GM18498 (cell line): ENCODE results near the gene OTOP1.
"Not testable (repeated sequence)": the region's sequence is repeated elsewhere in the genome, so short reads cannot be mapped to it uniquely, and the experiment has no call there.

Source experiments
- ATAC-seq: cut with Tn5 transposase; IDR thresholded peaks from one replicate; pipeline ENCODE4 v1.9.1; 2021; ENCODE audit warnings: mild to moderate bottlenecking, moderate library complexity; ENCODE audit not compliant: unreplicated experiment

OTOP1 gene

GRCh38 chr4:4226606-4227438, at the start of gene OTOP1:
Gene OTOP1 (minus strand): TSS chr4:4226929. CDS start chr4:4226864, 65 bp downstream.
- no peak for ATAC-seq

GRCh38 chr4:4274226-4274625, 47.5 kb upstream of the OTOP1 start:
- no peak for ATAC-seq

- no peak for ATAC-seq
These were observed 45.2 kb upstream of the OTOP1 start for GRCh38 chr4:4271912-4272311.

DNA sequence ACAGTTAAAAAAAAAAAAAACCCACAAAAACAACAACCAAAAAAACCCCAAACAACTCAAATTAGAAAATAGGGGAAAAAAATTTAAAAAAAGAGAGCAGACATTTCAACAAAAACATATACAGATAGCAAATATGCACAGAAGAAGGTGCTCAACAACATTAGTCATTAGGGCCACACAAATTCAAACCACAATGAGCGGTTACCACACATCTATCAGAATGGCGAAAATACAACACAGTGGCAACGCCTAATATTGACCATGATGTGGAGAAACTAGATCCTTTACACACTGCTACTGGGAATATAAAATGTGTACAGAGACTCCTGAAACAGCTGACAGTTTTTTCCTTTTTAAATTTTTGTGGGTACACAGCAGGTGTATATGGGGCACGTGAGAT, 43.8 kb upstream of the OTOP1 start:
- ATAC-seq: no peak

DNA sequence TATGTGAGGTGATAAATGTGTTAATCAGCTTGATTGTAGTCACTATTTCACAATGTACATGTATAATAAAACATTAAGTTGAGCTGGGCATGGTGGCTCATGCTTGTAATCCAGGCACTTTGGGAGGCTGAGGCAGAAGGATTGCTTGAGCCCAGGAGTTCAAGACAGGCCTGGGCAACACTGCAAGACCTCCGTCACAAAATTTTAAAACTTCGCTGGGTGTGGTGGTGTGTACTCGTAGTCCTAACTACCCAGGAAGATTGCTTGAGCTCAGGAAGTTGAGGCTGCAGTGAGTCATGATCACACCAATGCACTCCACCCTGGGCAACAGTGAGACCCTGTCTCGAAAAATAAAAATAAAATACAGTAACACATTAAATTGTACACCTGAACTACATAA, 43.1 kb upstream of the OTOP1 start:
- no peak for ATAC-seq

DNA sequence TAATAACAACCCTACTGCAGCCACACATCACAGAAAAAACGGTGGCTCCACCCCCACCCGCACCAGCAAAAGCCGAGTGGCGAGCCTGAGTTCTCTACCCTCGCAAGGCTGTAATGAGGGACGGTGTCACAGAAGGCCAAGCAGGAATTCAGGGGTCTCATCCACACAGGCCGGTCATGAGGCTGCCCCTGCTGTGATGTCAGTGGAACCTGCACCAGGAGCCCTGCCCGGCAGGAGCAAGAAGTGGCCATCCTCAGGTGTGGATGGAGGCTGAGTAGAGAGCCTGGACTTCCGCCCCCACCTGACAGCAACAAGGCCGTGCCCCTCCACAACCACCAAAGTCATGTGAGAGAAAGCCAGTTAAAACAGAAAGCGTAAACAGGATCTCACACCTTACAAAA, 42.6 kb upstream of the OTOP1 start:
- no peak for ATAC-seq

- ATAC-seq: no peak
These were observed 42.0 kb upstream of the OTOP1 start for GRCh38 chr4:4268776-4269175.

- ATAC-seq: no peak
These were observed 41.3 kb upstream of the OTOP1 start for GRCh38 chr4:4267981-4268380.

DNA sequence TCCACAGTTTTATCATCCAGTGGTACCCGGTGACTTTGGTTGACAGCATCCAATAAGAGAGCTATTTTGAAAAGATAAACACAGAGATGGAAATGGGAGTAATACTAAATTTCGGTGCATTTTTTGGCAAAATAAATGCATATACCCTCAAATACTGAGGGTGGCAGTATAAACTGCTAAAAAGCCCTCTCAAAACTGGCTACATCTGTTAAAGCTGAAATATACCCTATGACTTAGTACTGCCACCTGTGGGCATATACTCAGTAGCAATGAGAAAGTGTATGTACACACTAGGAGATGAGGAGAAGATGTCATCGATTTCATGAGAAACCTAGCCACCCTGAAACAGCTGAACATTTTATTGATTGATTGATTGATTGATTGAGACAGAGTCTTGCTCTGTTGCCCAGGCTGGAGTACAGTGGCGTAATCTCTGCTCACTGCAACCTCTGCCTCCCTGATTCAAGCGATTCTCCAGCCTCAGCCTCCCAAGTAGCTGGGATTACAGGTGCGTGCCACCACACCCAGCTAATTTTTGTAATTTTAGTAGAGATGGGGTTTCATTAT, 33.5 kb upstream of the OTOP1 start:
- no peak for ATAC-seq

DNA sequence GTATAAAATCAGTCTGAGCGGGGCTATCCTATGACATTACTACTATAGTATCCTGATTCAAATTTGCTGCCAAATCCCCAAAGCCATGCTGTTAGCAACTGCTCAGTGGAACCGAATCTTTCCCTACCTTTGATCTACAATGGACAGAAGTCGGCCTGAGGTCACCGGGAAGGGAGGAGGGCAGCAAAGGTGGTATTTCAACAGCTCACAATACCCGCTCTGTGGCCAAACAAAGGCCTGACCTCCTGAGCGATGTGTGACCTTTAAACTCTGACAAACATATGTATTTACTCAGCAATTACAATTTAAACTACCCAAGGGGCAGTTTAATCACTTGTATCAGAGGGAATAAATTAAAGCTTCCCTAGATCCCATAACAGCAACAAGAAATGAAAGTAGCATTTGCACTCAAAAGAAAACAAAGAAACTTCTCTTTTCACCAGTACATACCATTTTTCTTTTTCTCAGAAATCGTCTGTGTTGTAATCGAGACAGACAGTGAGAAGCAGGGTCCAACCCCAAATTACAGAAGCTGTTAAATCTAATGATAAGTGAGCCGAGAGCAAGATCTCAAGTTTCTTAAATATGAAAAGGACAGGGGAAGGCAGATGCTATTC, 32.9 kb upstream of the OTOP1 start:
- ATAC-seq: no peak

DNA sequence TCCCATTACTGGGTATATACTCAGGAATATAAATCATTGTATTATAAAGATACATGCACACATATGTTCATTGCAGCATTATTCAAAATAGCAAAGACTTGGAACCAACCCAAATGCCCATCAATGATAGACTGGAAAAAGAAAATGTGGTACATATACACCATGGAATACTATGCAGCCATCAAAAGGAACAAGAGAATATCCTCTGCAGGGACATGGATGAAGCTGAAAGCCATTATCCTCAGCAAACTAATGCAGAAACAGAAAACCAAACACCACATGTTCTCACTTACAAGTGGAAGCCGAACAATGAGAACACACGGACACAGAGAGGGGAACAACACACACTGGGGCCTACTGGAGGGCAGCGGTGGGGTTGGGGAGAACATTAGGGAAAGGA, 31.0 kb upstream of the OTOP1 start:
- ATAC-seq: not testable (repeated sequence)

GRCh38 chr4:4256799-4257198, 30.1 kb upstream of the OTOP1 start:
- ATAC-seq: no peak

- ATAC-seq: no peak
These were observed 27.9 kb upstream of the OTOP1 start for GRCh38 chr4:4254666-4255065.

- no peak for ATAC-seq
These were observed 27.5 kb upstream of the OTOP1 start for GRCh38 chr4:4254199-4254598.

DNA sequence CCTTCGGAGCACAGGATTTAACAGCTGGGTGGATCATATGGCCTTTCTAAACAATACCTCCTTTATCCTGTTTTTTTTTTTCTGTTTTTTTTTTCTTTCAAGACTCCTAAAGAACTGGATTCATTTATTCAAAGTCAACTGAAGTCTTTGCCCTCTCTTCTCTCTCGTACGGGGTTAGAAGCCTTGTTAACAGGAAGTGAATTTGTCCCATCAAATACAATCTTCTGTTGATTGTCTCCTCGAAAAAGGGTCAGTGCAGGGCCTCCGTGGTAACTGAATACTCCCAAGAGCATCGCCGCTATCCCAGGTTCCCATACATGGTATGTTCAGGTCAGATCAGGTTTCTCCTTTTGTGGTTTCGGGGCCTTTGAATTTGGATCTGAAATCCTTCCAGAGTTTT, 23.1 kb upstream of the OTOP1 start:
- no peak for ATAC-seq

DNA sequence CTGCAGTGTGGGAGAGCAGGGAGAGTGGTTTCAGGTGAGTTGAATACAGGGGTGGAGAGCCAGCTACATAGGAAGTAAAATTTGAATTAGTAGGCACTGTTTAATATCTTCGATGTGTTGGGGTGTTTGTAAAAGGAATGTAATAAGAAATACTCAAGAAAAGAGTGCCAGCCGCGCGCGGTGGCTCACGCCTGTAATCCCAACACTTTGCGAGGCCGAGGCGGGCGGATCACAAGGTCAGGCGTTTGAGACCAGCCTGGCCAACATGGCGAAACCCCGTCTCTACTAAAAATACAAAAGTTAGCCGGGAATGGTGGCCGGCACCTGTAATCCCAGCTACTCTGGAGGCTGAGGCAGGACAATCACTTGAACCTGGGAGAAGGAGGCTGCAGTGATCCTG, 22.6 kb upstream of the OTOP1 start:
- not testable (repeated sequence) for ATAC-seq

DNA sequence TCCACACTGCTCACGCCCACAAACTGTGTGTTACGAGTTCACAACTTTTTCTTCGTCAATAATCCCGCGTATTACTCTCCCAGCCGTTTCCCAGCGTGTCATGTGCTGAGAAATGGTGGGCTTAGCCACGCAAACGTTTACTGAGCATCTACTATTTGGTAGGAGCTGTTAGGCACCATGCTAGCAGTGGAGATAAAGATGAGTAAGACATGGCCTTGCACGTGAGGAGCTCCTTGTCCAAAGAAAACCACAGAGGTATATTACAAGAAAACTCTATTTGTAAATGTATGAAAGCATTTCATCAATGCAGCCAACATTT, 22.1 kb upstream of the OTOP1 start:
- ATAC-seq: no peak

DNA sequence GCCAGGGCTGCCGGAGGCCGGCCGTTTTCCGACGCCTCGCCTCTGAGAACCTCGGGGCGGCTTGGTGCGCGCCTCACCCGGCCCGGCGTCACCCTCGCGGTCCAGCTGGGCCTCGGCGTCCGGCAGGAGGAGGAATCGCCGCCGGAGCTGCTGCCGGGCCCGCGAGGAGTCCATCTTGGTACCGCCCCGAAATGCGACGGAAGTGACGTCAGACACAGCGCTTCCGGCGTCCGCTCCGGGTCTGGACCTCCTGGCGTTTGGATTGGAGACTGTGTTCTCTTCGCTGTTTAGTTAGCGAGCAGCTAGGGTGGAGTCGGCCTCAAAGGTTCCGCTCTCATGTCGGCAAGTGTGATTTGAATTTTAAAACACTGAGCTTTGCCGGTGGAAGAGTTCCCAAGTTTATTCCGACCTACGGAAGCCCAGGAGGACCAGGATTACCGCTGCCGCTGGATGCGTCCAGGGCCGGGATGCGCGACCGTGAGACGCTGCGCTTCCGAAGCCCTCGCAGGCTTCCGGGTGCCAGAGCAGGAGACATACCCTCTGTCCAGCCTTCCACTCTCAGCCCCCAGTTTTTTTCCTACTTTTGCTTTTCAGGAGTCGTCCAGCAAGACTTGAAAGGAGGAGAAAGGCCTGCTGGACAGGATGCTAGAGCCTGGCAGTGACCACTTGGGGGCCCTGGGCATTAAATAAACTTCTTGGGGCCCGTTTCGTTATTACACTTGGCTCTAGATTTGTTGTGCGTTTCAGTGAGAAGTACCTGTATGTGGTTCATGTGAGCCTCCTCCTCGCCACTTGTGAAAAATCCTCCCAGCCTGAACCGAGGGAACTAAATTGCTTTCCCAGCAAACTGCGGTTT, 21.5 kb upstream of the OTOP1 start, which contains the start of gene TMEM128:
Gene TMEM128, minus strand, starts transcription at position 195 of the 856 bp plus-strand sequence. Its CDS starts 21 bp downstream, at position 174.
- peak; percentile 96 for ATAC-seq

DNA sequence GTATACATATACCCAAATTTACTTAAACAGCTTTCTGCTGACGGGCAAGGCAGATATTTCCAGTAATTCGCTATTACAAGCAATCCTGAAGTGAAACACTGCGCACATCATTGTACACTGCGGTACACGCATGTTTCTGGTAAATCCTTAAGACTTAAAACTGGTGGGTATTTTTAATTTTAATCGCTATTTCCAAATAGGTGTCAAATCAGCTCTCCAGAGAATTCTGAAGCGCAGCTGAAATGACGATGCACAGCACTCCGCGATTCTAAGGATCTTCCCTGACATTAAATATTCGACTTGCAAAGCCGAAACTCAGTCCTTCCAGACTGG, 20.9 kb upstream of the OTOP1 start:
- ATAC-seq: peak; percentile 41

DNA sequence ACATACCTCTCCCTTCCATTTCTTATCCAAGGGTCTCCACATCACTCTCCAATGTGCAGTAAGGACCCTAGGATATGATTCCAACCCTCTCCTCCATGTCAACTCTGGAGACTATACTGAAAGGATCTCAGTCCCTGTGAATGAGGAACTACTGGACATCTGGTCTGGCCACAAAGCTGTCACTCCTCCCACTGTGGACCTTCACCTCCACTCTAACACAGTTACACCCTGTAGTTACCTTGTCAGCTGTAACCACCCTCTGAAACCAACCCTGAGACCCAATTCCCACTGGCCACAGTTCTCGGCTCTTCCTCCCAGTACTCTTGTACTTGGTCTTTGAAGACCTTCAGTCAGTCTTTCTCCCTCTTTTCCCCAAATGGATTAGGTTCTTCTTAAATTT, 18.4 kb upstream of the OTOP1 start:
- no peak for ATAC-seq

DNA sequence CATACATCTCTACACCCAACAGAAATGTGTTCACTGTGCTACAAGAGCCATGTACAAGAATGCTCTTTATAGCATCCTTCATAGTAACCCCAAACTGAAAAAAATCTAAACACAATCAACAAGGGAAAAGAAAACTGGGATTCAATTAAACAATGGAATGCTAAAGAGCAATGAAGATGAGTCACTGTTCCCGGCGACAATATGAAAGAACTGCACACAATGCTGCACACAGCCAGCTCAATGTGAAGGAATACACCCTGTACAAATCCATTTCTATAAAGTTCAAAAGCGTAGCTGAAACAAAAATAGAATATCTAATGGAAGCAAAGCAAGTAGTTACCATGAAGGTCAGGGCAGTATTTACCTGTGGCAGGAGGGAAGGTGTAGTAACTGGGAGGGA, 12.8 kb upstream of the OTOP1 start:
- not testable (repeated sequence) for ATAC-seq
